H1 (cell line): ENCODE measurements around the gene MED19.

Experiments used
- CTCF ChIP-seq, 3 experiments: IDR thresholded peaks; 1 replicate in 2 of 3; 2 replicates in 1 of 3; pipeline versions ENCODE4 v1.5.1 to v1.6.1; 2011; ENCODE audit warnings: low read length in 3 of 3, mild to moderate bottlenecking in 3 of 3, inconsistent platforms in 2 of 3, low read depth in 1 of 3, moderate library complexity in 1 of 3; ENCODE audit not compliant: insufficient read depth in 1 of 3; ENCODE audit errors: control extremely low read depth in 1 of 3
- POLR2A ChIP-seq, 2 experiments: IDR thresholded peaks; 1 replicate in 1 of 2; 2 replicates in 1 of 2; pipeline ENCODE4 v1.6.1; 2011; ENCODE audit warnings: low read depth in 2 of 2, low read length in 2 of 2, mild to moderate bottlenecking in 2 of 2; ENCODE audit errors: control extremely low read depth in 1 of 2

- TF ChIP-seq CTCF (IDR thresholded peaks at IDR 0.05; ENCODE audit: control extremely low read depth in 1 of 3, insufficient read depth in 1 of 3, low read depth in 1 of 3, low read length in 3 of 3) (no peak), POLR2A (IDR thresholded peaks at IDR 0.05; ENCODE audit: control extremely low read depth in 1 of 2, low read depth in 2 of 2, low read length in 2 of 2) (no peak)
Measured at GRCh38 chr11:57667117-57667735, 44.8 kb downstream of the MED19 start.
